OCI-LY1 (cell line): Measurements from ENCODE around the gene HS3ST5.

Experiments
- H2AFZ ChIP-seq: fragments of 200-600 bp; sonication (generic), shearing (Covaris generic); 2 replicates; pipeline ENCODE4 v1.6.0; 2014; ENCODE audit warnings: antibody characterized with exemption, mild to moderate bottlenecking, low read length
- H3F3A ChIP-seq: fragments of 200-600 bp; sonication (generic), shearing (Covaris generic); 2 replicates; pipeline ENCODE4 v1.6.0; 2014; ENCODE audit warnings: mild to moderate bottlenecking, antibody characterized with exemption, low read length, moderate library complexity; ENCODE audit not compliant: insufficient read depth
- H3K27ac ChIP-seq: fragments of 200-600 bp; sonication (generic); 2 replicates; pipeline ENCODE4 v1.5.1; 2014; ENCODE audit warnings: low read length, mixed run types, mild to moderate bottlenecking, low read depth; ENCODE audit not compliant: poor library complexity, severe bottlenecking
- H3K27me3 ChIP-seq: fragments of 200-600 bp; sonication (generic); 2 replicates; pipeline ENCODE4 v1.6.0; 2014; ENCODE audit warnings: antibody characterized with exemption, mild to moderate bottlenecking, low read length, moderate library complexity; ENCODE audit not compliant: insufficient read depth
- H3K36me3 ChIP-seq: fragments of 200-600 bp; sonication (generic); 2 replicates; pipeline ENCODE4 v1.6.1; 2014; ENCODE audit warnings: mild to moderate bottlenecking, antibody characterized with exemption, low read length, moderate library complexity, mixed read lengths; ENCODE audit not compliant: insufficient read depth
- H3K4me1 ChIP-seq: fragments of 200-600 bp; sonication (generic); 2 replicates; pipeline ENCODE4 v1.5.1; 2014; ENCODE audit warnings: mild to moderate bottlenecking, low read length, moderate library complexity; ENCODE audit not compliant: insufficient read depth, severe bottlenecking
- H3K4me2 ChIP-seq: fragments of 200-600 bp; sonication (generic), shearing (Covaris generic); 2 replicates; pipeline ENCODE4 v1.6.1; 2014; ENCODE audit warnings: low read length
- H3K4me3 ChIP-seq: fragments of 200-600 bp; sonication (generic); 2 replicates; pipeline ENCODE4 v1.5.1; 2014; ENCODE audit warnings: low read length, low read depth, mild to moderate bottlenecking, mixed read lengths; ENCODE audit not compliant: poor library complexity, severe bottlenecking
- H3K79me2 ChIP-seq: fragments of 200-600 bp; shearing (Covaris generic); 2 replicates; pipeline ENCODE4 v1.6.1; 2016; ENCODE audit warnings: mixed run types, low read length, mixed read lengths; ENCODE audit not compliant: insufficient read depth
- H3K9ac ChIP-seq: fragments of 200-600 bp; sonication (generic), shearing (Covaris generic); 2 replicates; pipeline ENCODE4 v1.6.1; 2014; ENCODE audit warnings: mild to moderate bottlenecking, low read length, mixed read lengths
- H3K9me2 ChIP-seq: fragments of 200-600 bp; sonication (generic), shearing (Covaris generic); 2 replicates; pipeline ENCODE4 v1.6.1; 2014; ENCODE audit warnings: low read depth, mild to moderate bottlenecking, low read length, mixed read lengths
- H3K9me3 ChIP-seq: fragments of 200-600 bp; shearing (Covaris generic); 2 replicates; pipeline ENCODE4 v1.6.1; 2014; ENCODE audit warnings: low read length, mixed read lengths
- H4K20me1 ChIP-seq: fragments of 200-600 bp; sonication (generic), shearing (Covaris generic); 2 replicates; pipeline ENCODE4 v1.6.0; 2016; ENCODE audit warnings: mild to moderate bottlenecking, low read length; ENCODE audit not compliant: insufficient read depth
- CTCF ChIP-seq: fragments of 200-600 bp; sonication (generic), shearing (Covaris generic); IDR thresholded peaks from 2 replicates; pipeline ENCODE4 v1.5.1; 2017; ENCODE audit warnings: mild to moderate bottlenecking, antibody characterized with exemption, low read length, moderate library complexity, mixed read lengths
- EZH2 ChIP-seq: fragments of 200-600 bp; sonication (generic), shearing (Covaris generic); IDR thresholded peaks from 2 replicates; pipeline ENCODE4 v1.8.0; 2017; ENCODE audit warnings: borderline replicate concordance, mixed run types, mild to moderate bottlenecking, antibody characterized with exemption, low read length, moderate library complexity, mixed read lengths

HS3ST5 gene

GRCh38 chr6:114334237-114334636 is 8.6 kb downstream of the HS3ST5 start:
- Histone ChIP-seq H3K36me3 (no peaks in the 10 kb centered on the region), H2AFZ (no peak overlapping the region), H3K9ac (no peak overlapping the region), H3K27me3 (no peaks in the 10 kb centered on the region), H4K20me1 (no peaks in the 10 kb centered on the region), H3K4me3 (no peak overlapping the region), H3K4me2 (no peak overlapping the region), H3K4me1 (no peaks in the 10 kb centered on the region), H3K27ac (no peak overlapping the region), H3F3A (no peaks in the 10 kb centered on the region), H3K9me3 (no peaks in the 10 kb centered on the region), H3K9me2 (no peaks in the 10 kb centered on the region), H3K79me2 (no peaks in the 10 kb centered on the region)
- TF ChIP-seq EZH2 = no peak

GRCh38 chr6:114327074-114327473 is 15.7 kb downstream of the HS3ST5 start:
- no peak for TF ChIP-seq CTCF
- no peak for TF ChIP-seq EZH2
- no peaks in the 10 kb centered on the region for H3K4me1 ChIP-seq

GRCh38 chr6:114323784-114324183 is 19.0 kb downstream of the HS3ST5 start:
- no peaks in the 10 kb centered on the region for H3K79me2 ChIP-seq
- H3F3A ChIP-seq = no peaks in the 10 kb centered on the region
- H4K20me1 ChIP-seq = no peaks in the 10 kb centered on the region
- no peaks in the 10 kb centered on the region for H3K36me3 ChIP-seq
- no peak overlapping the region for H3K4me2 ChIP-seq
- no peak overlapping the region for H3K27ac ChIP-seq
- no peak overlapping the region for H2AFZ ChIP-seq
- H3K9me2 ChIP-seq = no peaks in the 10 kb centered on the region
- H3K9ac ChIP-seq = no peak overlapping the region
- H3K4me1 ChIP-seq = no peaks in the 10 kb centered on the region
- no peak overlapping the region for H3K4me3 ChIP-seq
- H3K9me3 ChIP-seq = no peaks in the 10 kb centered on the region
- no peaks in the 10 kb centered on the region for H3K27me3 ChIP-seq
- TF ChIP-seq CTCF (no peak), EZH2 (no peak)

More at GRCh38 chr6:114327074-114327473, 15.7 kb downstream of the HS3ST5 start:
- Histone ChIP-seq H3K27me3 (no peaks in the 10 kb centered on the region), H3K9ac (no peak overlapping the region), H4K20me1 (no peaks in the 10 kb centered on the region), H3F3A (no peaks in the 10 kb centered on the region), H2AFZ (no peak overlapping the region), H3K79me2 (no peaks in the 10 kb centered on the region), H3K27ac (no peak overlapping the region), H3K4me2 (no peak overlapping the region), H3K9me2 (no peaks in the 10 kb centered on the region), H3K36me3 (no peaks in the 10 kb centered on the region), H3K4me3 (no peak overlapping the region), H3K9me3 (no peaks in the 10 kb centered on the region)

- no peak overlapping the region for H3K9ac ChIP-seq
- H2AFZ ChIP-seq = no peak overlapping the region
- no peak overlapping the region for H3K4me3 ChIP-seq
- TF ChIP-seq CTCF (no peak), EZH2 (no peak)
- no peaks in the 10 kb centered on the region for H3K79me2 ChIP-seq
- no peak overlapping the region for H3K4me2 ChIP-seq
- H3K36me3 ChIP-seq = no peaks in the 10 kb centered on the region
- H3K27ac ChIP-seq = no peak overlapping the region
- no peaks in the 10 kb centered on the region for H3K9me3 ChIP-seq
- no peaks in the 10 kb centered on the region for H3K4me1 ChIP-seq
- H3K27me3 ChIP-seq = no peaks in the 10 kb centered on the region
- no peaks in the 10 kb centered on the region for H3F3A ChIP-seq
- H4K20me1 ChIP-seq = no peaks in the 10 kb centered on the region
- no peaks in the 10 kb centered on the region for H3K9me2 ChIP-seq
Observed at GRCh38 chr6:114319749-114320148, 23.1 kb downstream of the HS3ST5 start.
